Measurements from ENCODE around the gene PLEKHA6. TPM values are rescaled to one million over a fixed set of nuclear protein-coding genes. Genes with fewer than 3 reads are reported as not detected.

Gene PLEKHA6
- polyA plus RNA-seq, 1 donor from 2014 or later, result 22.6 TPM

DNA sequence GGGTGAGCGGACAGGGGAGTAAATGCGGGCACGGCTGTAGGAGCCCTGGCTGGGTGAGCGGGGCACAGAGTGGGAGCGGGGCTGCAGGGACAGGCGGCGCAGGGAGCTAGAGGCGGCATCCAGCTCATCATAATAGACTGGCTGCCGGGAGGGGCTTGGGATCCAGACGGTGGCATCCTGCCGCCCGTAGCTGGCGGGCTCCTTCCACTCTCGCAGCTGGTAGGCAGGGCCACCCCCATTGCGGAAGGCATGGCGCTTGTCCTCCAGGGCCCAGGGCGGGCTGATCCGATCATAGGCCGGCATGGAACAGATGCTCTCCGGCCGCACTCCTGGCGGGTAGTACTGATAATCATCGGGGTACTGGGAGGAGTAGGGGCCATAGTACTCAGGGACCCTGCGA lies 102.3 kb downstream of the PLEKHA6 start:
- no peaks in the 10 kb centered on the region for H4K20me1 ChIP-seq (ENCODE audit: insufficient read depth)
- H3K36me3 ChIP-seq (ENCODE audit: insufficient read depth, low read length), result peaks cover 24% of the 10 kb centered on the region
- no peak overlapping the region for H2AFZ ChIP-seq (ENCODE audit: low read depth, low read length)
- H3K4me3 ChIP-seq (ENCODE audit: low read length), result no peak overlapping the region
- H3K9ac ChIP-seq (ENCODE audit: low read length), result no peak overlapping the region
- no peaks in the 10 kb centered on the region for H3K79me2 ChIP-seq (replicated peaks; ENCODE audit: insufficient read depth, low read length)
- H3K9me2 ChIP-seq (ENCODE audit: insufficient read depth, low read length), result no peaks in the 10 kb centered on the region
- H3F3A ChIP-seq (ENCODE audit: insufficient read depth, low read length, poor library complexity, severe bottlenecking), result no peaks in the 10 kb centered on the region
- H3K9me3 ChIP-seq (ENCODE audit: low read length), result no peaks in the 10 kb centered on the region
- TF ChIP-seq, protein P1, sequence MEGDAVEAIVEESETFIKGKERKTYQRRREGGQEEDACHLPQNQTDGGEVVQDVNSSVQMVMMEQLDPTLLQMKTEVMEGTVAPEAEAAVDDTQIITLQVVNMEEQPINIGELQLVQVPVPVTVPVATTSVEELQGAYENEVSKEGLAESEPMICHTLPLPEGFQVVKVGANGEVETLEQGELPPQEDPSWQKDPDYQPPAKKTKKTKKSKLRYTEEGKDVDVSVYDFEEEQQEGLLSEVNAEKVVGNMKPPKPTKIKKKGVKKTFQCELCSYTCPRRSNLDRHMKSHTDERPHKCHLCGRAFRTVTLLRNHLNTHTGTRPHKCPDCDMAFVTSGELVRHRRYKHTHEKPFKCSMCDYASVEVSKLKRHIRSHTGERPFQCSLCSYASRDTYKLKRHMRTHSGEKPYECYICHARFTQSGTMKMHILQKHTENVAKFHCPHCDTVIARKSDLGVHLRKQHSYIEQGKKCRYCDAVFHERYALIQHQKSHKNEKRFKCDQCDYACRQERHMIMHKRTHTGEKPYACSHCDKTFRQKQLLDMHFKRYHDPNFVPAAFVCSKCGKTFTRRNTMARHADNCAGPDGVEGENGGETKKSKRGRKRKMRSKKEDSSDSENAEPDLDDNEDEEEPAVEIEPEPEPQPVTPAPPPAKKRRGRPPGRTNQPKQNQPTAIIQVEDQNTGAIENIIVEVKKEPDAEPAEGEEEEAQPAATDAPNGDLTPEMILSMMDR (IDR thresholded peaks at IDR 0.05; ENCODE audit: poor library complexity, severe bottlenecking), result no peak
- TF ChIP-seq MXI1 (conservative IDR thresholded peaks at IDR 0.05; ENCODE audit: poor library complexity, severe bottlenecking), result no peak
- no peak for TF ChIP-seq EZH2 (IDR thresholded peaks at IDR 0.05; ENCODE audit: borderline replicate concordance, insufficient read depth, low read length, poor library complexity, severe bottlenecking)
- TF ChIP-seq, protein P2, sequence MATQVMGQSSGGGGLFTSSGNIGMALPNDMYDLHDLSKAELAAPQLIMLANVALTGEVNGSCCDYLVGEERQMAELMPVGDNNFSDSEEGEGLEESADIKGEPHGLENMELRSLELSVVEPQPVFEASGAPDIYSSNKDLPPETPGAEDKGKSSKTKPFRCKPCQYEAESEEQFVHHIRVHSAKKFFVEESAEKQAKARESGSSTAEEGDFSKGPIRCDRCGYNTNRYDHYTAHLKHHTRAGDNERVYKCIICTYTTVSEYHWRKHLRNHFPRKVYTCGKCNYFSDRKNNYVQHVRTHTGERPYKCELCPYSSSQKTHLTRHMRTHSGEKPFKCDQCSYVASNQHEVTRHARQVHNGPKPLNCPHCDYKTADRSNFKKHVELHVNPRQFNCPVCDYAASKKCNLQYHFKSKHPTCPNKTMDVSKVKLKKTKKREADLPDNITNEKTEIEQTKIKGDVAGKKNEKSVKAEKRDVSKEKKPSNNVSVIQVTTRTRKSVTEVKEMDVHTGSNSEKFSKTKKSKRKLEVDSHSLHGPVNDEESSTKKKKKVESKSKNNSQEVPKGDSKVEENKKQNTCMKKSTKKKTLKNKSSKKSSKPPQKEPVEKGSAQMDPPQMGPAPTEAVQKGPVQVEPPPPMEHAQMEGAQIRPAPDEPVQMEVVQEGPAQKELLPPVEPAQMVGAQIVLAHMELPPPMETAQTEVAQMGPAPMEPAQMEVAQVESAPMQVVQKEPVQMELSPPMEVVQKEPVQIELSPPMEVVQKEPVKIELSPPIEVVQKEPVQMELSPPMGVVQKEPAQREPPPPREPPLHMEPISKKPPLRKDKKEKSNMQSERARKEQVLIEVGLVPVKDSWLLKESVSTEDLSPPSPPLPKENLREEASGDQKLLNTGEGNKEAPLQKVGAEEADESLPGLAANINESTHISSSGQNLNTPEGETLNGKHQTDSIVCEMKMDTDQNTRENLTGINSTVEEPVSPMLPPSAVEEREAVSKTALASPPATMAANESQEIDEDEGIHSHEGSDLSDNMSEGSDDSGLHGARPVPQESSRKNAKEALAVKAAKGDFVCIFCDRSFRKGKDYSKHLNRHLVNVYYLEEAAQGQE (IDR thresholded peaks at IDR 0.05; ENCODE audit: borderline replicate concordance), result no peak
- no peak for TF ChIP-seq POLR2AphosphoS5 (IDR thresholded peaks at IDR 0.05)
- TF ChIP-seq SMC3 (conservative IDR thresholded peaks at IDR 0.05; ENCODE audit: poor library complexity), result no peak
- TF ChIP-seq EP300 (conservative IDR thresholded peaks at IDR 0.05; ENCODE audit: poor library complexity, severe bottlenecking), result no peak
- TF ChIP-seq TAF1 (IDR thresholded peaks at IDR 0.05; ENCODE audit: low read depth), result no peak
- TF ChIP-seq RAD21 (conservative IDR thresholded peaks at IDR 0.05), result no peak
- H3K27ac ChIP-seq (ENCODE audit: low read length), result no peak overlapping the region
- H3K27me3 ChIP-seq (ENCODE audit: insufficient read depth, low read depth, low read length), result no peaks in the 10 kb centered on the region
- H3K4me2 ChIP-seq (ENCODE audit: low read length), result no peak overlapping the region

DNA sequence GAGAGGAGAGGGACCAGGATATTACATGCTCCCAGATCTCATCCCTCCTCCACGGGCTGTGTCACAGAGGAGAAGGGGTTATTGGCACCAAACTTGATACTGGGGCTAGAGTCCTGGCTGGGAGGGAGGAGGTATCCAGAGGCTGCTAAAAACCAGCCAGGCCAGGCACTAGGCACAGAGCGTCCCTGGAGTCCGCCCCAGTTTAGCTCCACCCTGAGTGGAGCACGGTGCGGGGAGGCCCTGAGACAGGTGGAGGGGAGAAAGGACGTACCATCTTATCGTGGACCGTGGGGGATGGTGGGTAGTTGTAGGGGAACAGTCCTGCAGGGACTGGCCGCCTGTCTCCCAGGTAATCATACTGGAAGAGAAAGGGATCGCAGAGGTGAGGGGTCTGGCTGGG lies 103.2 kb downstream of the PLEKHA6 start:
- no peaks in the 10 kb centered on the region for H4K20me1 ChIP-seq (ENCODE audit: insufficient read depth)
- TF ChIP-seq, protein P1 (IDR thresholded peaks at IDR 0.05; ENCODE audit: poor library complexity, severe bottlenecking), result no peak
- TF ChIP-seq EP300 (conservative IDR thresholded peaks at IDR 0.05; ENCODE audit: poor library complexity, severe bottlenecking) (no peak), EZH2 (IDR thresholded peaks at IDR 0.05; ENCODE audit: borderline replicate concordance, insufficient read depth, low read length, poor library complexity, severe bottlenecking) (no peak), POLR2AphosphoS5 (IDR thresholded peaks at IDR 0.05) (no peak)
- no peaks in the 10 kb centered on the region for H3F3A ChIP-seq (ENCODE audit: insufficient read depth, low read length, poor library complexity, severe bottlenecking)
- peaks cover 24% of the 10 kb centered on the region for H3K36me3 ChIP-seq (ENCODE audit: insufficient read depth, low read length)
- no peaks in the 10 kb centered on the region for H3K9me3 ChIP-seq (ENCODE audit: low read length)
- no peaks in the 10 kb centered on the region for H3K9me2 ChIP-seq (ENCODE audit: insufficient read depth, low read length)
- no peak overlapping the region for H2AFZ ChIP-seq (ENCODE audit: low read depth, low read length)
- no peak overlapping the region for H3K9ac ChIP-seq (ENCODE audit: low read length)
- no peak overlapping the region for H3K27ac ChIP-seq (ENCODE audit: low read length)
- H3K27me3 ChIP-seq (ENCODE audit: insufficient read depth, low read depth, low read length), result no peaks in the 10 kb centered on the region
- H3K4me3 ChIP-seq (ENCODE audit: low read length), result no peak overlapping the region
- H3K4me2 ChIP-seq (ENCODE audit: low read length), result no peak overlapping the region
- H3K79me2 ChIP-seq (replicated peaks; ENCODE audit: insufficient read depth, low read length), result no peaks in the 10 kb centered on the region

Measured in neural cell (in vitro differentiated cells).